ENCODE measurements around the gene PHTF1. TPM values are rescaled to one million over a fixed set of nuclear protein-coding genes. Genes with fewer than 3 reads are reported as not detected.
"Not testable (repeated sequence)": the region's sequence is repeated elsewhere in the genome, so short reads cannot be mapped to it uniquely, and the experiment has no call there.

PHTF1 gene
- total RNA-seq, 1 donor from 2014 or later: 34.7 TPM

GRCh38 chr1:113721010-113721409, 38.3 kb downstream of the PHTF1 start:
- DNase-seq (ENCODE audit: low read depth in 2 of 2): no peak

GRCh38 chr1:113718621-113719020, 40.7 kb downstream of the PHTF1 start:
- not testable (repeated sequence) for DNase-seq (ENCODE audit: low read depth in 2 of 2)

- DNase-seq (ENCODE audit: low read depth in 2 of 2): not testable (repeated sequence)
Observed at GRCh38 chr1:113717506-113717905, 41.8 kb downstream of the PHTF1 start.

GRCh38 chr1:113714606-113715269, 44.5 kb downstream of the PHTF1 start:
- DNase-seq (ENCODE audit: low read depth in 2 of 2): no peak

GRCh38 chr1:113701429-113701828, 57.9 kb downstream of the PHTF1 start:
- DNase-seq (ENCODE audit: low read depth in 2 of 2): no peak

GRCh38 chr1:113694910-113695309, 64.4 kb downstream of the PHTF1 start:
- no peak for DNase-seq (ENCODE audit: low read depth in 2 of 2)

GRCh38 chr1:113692824-113693431, 66.4 kb downstream of the PHTF1 start:
- no peak for DNase-seq (ENCODE audit: low read depth in 2 of 2)

GRCh38 chr1:113692342-113692741, 66.9 kb downstream of the PHTF1 start:
- DNase-seq (ENCODE audit: low read depth in 2 of 2): no peak

GRCh38 chr1:113691184-113691583, 68.1 kb downstream of the PHTF1 start:
- no peak for DNase-seq (ENCODE audit: low read depth in 2 of 2)

GRCh38 chr1:113686891-113687618, 72.2 kb downstream of the PHTF1 start:
- DNase-seq (ENCODE audit: low read depth in 2 of 2): no peak

- DNase-seq (ENCODE audit: low read depth in 2 of 2): peak; percentile 46 to 84
Observed at GRCh38 chr1:113684153-113684541, 75.1 kb downstream of the PHTF1 start.

GRCh38 chr1:113683384-113684152, 75.7 kb downstream of the PHTF1 start:
- DNase-seq (ENCODE audit: low read depth in 2 of 2): peak; percentile 12 to 24

GRCh38 chr1:113681596-113682337, 77.5 kb downstream of the PHTF1 start:
- no peak for DNase-seq (ENCODE audit: low read depth in 2 of 2)

GRCh38 chr1:113678159-113678469, 81.2 kb downstream of the PHTF1 start:
- DNase-seq (ENCODE audit: low read depth in 2 of 2): no peak

GRCh38 chr1:113677250-113678158, 81.8 kb downstream of the PHTF1 start:
- DNase-seq (ENCODE audit: low read depth in 2 of 2): peak; percentile 71 to 91

- DNase-seq (ENCODE audit: low read depth in 2 of 2): no peak
Observed at GRCh38 chr1:113676524-113676923, 82.8 kb downstream of the PHTF1 start.

GRCh38 chr1:113675302-113675701, 84.0 kb downstream of the PHTF1 start:
- DNase-seq (ENCODE audit: low read depth in 2 of 2): no peak

GRCh38 chr1:113674591-113674990, 84.7 kb downstream of the PHTF1 start:
- DNase-seq (ENCODE audit: low read depth in 2 of 2): no peak

- no peak for DNase-seq (ENCODE audit: low read depth in 2 of 2)
Observed at GRCh38 chr1:113672491-113672890, 86.8 kb downstream of the PHTF1 start.

GRCh38 chr1:113670650-113671049, 88.6 kb downstream of the PHTF1 start:
- DNase-seq (ENCODE audit: low read depth in 2 of 2): no peak

Measured in lung microvascular endothelial cell (primary cell).